NCI-H2196 treated with DMSO at 0.1 percent for 48 hours (cell line): ENCODE data around the gene WDFY2.

Experiments used
- DNase-seq: peaks from one replicate; lab custom pipeline; 2025; ENCODE audit not compliant: unreplicated experiment; lab: John Stamatoyannopoulos, UW

Gene WDFY2

GRCh38 chr13:51763486-51763885, 179.2 kb downstream of the WDFY2 start:
- no peak for DNase-seq

DNA sequence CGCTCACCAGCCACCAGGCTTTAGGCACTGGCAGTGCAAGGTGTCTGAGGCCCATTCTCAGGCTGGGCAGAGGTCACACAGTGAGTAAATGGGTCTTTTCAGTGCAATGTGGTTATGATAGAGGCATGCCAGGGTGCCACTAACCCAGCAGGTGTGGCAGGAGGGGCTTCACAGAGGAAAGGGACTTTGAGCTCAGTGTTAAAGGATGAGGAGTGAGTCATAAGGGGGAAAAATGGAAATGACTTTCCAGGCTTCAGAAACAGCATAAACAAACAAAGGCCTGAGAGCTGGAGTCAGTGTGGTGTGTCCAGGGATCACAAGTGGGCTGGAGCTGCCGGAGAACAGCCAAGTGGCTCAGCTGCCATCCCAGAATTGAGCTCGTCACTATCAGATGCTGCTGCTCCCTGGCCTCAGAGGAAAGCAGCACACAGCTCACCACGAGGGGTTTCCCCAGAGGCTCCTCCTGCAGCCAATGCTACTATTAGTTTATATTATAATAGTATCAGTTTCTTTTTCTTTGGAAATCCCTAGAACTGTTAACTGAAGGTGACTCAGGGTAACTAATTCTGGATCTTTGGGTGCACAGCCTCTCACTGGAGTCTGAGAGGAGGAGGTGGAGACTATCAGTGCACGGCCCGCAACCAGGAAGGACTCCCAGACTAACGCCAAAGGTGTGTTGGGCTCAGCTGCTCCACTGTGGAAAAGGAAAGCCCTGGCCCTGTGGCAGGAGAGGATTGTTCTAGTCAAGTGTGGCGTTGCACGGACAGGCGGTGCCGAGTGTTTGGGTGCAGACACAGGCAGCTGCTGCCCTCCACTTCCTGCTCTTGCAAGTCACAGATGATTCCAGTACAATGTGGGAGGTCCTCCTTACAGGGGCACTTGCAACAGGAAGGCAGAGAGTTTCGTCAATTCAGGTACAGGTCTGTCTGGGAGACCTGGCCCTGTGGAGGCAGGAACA, 180.2 kb downstream of the WDFY2 start:
- peak; percentile 35 for DNase-seq

DNA sequence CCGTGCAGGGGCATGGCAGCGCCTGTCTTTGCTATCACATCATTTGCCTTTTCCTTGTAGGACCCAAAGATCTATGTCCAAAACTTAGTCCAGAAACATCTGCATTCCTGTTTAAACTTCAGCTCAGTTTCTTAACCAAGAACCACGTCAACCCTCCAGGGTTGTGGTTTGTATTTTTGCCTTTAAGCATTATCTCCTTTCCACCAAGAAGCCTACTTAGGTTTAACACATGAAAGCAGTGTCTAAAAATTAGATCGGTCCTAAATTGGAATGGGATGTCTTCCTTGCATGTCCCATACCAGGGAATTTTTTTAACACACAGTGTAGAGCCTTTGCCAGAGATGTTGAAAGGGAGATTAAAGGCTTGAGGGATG, 180.9 kb downstream of the WDFY2 start:
- no peak for DNase-seq

DNA sequence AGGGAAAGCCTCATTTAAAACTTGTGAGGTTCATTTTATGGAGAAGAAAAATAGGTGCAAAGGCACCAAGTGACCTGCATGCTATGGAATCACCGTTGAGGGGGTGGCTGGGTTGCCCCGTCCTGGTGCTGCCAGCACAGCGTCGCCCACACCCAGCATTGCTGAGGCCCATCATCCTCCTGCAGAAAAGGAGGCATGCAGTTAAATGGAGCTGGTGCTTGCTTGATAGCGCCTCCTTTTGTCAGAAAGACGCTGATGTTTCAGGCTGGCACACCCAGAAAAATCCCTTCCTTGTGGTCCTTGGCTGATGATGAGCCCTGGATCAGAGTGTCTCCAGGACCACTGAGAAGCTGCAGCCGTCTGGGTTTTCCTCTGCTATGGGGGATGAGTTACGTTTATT, 182.8 kb downstream of the WDFY2 start:
- no peak for DNase-seq

- DNase-seq = no peak
Measured at GRCh38 chr13:51768378-51768921, 184.2 kb downstream of the WDFY2 start.

DNA sequence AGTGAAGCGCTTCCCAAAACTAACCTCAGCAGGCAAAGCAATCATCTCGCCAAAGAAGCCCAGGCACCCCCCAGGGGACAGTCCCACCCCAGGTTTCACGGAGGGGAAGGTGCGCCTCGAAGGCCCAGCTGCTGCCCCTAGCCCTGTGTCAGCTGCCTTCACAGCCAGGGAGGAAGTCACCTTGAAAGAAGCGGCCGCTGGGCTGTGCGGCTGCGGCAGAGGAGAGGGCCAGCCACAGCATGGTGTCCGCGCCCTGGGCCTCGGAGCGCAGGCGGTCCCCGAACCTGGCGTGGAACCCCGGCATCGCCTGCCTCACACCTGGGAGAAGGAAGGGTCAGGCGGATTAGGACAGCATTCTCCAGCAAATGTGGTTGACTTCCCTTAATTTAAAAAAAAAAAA, 184.7 kb downstream of the WDFY2 start:
- no peak for DNase-seq

DNA sequence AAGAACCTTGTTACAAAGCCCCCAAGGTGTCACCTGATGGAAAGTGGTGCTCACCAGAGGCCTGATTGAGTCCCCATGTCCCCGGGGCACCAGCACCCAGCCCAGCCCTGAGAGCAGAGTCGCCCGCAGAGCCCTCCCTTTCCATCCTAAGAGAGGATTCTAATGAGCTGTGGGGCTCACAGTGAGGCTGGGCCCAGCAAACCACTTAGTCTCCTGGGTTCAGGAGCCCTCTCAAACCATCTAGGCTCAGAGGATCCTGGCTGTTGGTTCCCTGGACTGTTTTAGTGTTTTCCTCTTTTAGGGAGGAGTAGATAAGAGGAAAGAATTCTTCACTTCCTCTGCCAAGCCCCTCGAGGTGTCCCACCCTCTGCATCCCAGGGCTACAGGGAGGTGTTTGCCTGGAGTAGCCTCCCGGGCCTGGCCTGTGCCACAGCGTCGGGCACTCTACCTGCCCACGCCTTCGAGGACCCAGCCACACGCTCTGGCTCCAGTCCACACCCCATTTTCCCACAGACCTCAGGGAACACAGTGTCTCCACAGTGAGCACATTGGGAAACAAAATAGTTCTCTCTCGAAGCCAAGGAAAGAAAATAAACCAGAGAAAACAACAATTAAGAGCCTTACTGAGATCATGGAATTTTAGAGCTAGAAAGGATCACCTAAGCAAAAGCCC, 185.3 kb downstream of the WDFY2 start:
- no peak for DNase-seq

GRCh38 chr13:51770160-51770559, 185.9 kb downstream of the WDFY2 start:
- DNase-seq = no peak

DNA sequence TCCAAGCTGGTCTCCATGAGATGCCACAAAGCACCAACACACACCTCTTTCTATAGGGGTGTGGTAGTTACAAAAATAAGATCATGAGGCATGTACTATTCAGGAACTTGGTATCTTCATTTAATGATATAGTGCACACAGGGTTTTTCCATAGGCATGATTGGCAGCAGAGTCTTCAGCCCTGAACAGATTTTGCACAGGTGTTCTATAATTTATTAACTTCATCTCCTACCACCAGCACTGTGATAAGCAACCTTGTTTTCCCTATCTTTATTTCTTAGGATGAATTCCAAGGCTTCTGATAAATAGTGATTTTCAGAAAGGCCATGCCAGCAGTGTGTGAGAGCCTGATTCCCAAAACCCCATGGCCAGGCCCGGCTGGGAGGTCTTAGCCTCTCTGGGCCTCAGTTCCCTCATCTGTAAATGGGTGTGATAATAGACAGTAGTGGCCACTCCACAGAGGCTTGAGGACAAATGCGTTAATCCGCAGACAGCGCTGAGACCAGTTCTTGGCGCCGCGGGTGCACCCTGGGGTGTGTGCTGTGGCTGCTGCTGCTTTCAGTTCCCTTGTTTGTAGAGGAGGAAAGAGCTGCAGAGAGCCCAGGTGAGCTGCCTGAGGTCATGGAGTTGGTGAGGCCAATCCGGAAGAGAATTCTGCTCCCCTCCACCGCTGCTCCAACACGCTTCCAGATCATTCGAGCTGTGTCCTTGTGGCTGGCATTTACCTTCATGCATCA, 186.6 kb downstream of the WDFY2 start:
- no peak for DNase-seq

GRCh38 chr13:51771418-51772104, 187.3 kb downstream of the WDFY2 start:
- no peak for DNase-seq

- DNase-seq = no peak
Measured at GRCh38 chr13:51772105-51772455, 187.8 kb downstream of the WDFY2 start.

DNA sequence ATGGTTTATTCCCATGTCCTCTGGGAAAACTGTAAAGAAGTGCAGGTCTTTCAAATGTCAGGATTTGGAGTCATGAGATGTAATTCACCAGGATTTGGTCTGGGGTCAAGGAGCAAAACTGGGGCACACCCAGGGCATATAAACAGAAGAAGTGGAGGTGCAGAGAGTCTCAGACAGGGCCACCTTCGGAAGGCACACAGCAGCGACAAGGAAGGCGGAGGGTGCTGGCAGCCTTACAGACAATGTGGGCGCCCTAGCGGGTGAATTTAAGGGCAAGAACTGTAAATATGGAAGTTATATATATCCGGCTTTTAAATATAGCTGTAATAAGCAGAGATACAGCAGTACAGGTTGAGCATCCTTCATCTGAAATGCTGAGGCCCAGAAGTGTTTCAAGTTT, 188.5 kb downstream of the WDFY2 start:
- DNase-seq = no peak

DNA sequence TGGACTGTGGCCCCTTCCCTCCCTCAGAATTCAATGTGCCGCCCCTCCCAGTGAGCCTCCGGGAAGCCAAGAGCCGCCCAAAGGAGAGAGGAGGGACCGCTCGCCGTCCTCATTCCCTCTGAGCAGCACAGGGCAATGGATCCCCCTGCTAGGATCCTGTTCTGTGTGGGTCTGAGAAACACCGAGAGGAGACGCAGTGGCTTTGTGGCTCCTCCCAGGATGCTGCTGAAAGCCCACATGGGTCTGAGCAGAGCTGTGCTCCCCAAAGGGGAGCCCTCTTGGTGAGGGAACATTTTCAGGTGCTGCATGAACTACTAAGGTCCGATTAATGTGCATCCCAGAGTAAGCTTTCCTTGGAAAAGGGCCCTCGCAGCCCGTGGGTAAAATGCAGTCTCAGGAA, 189.3 kb downstream of the WDFY2 start:
- no peak for DNase-seq

DNA sequence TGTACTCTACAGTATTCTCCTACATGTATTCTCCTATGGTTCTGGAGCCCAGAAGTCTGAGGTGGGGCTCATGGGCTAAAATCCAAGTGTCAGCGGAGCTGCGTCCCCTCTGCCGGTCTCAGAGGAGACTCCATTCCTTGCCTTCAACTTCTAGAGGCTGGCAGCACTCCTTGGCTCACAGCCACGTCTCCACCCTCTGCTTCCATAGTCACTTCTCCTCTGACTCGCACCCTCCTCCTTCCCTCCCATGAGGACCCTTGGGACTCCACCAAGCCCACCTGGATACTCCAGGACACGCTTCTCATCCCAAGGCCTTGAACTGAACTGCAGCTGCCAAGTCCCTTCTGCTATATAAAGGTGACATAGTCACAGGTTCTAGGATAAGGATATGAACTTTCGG, 191.9 kb downstream of the WDFY2 start:
- DNase-seq = no peak

DNA sequence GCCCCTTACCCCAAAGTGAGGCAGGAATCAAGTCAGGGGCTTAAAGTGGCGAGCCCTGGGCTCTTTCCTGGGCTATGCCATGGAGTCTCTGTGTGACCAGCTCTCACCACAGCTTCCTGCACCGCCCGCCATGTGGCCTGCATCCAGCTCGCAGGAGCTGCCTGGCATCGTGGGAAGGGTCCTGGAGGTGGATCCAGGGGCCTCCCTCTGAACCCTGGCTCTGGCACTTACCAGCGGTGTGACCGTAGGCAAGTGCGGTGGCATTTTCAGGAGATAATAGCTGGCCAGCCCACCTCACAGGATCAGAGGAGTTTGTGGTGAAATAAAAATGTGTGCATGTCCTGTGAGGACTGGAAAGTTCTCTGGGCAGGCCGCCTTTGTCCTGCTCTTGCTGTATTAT, 193.7 kb downstream of the WDFY2 start:
- DNase-seq = no peak

DNA sequence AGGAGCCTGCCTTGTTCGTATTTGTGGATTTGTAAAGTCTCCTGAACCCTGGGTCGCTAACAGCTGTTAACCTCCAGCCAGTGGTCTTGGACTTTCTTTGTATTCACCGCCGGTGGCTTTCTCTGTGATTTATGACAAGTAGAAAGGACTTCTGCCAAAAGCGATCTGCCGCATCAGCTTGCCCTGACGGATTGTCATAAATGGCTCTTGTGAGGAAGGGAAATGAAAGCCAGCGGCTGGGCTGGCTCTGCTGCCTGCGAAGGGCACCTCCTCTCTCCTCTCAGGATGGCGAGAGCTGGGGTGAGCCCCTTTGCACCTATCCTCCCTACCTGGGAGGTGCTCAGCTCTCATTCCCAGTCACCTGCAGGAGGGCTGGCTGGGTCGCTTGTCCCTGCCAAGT, 194.1 kb downstream of the WDFY2 start:
- no peak for DNase-seq

- no peak for DNase-seq
Measured at GRCh38 chr13:51780099-51780498, 195.8 kb downstream of the WDFY2 start.

GRCh38 chr13:51781246-51782022, 197.2 kb downstream of the WDFY2 start:
- DNase-seq = no peak

GRCh38 chr13:51782026-51782710, 197.9 kb downstream of the WDFY2 start:
- no peak for DNase-seq
